GM18868 (cell line): Measurements from ENCODE around the gene GTPBP6.

Source experiments
- ATAC-seq: cut with Tn5 transposase; IDR thresholded peaks from one replicate; pipeline ENCODE4 v1.9.1; 2021; ENCODE audit warnings: mild to moderate bottlenecking, moderate library complexity; ENCODE audit not compliant: unreplicated experiment

GTPBP6 gene

GRCh38 chrX:318739-319578 is at the start of gene GTPBP6:
GTPBP6 (minus strand) TSS chrX:318796; CDS start chrX:318787, 9 bp downstream.
- peak; percentile 77 for ATAC-seq

GRCh38 chrX:367866-368265 is 49.3 kb upstream of the GTPBP6 start:
- no peak for ATAC-seq

GRCh38 chrX:367349-367748 is 48.8 kb upstream of the GTPBP6 start:
- no peak for ATAC-seq

GRCh38 chrX:363621-364375 is 45.2 kb upstream of the GTPBP6 start:
- ATAC-seq, result no peak

GRCh38 chrX:362937-363620 is 44.5 kb upstream of the GTPBP6 start:
- no peak for ATAC-seq

GRCh38 chrX:362351-362750 is 43.8 kb upstream of the GTPBP6 start:
- ATAC-seq, result no peak

GRCh38 chrX:361231-362145 is 42.9 kb upstream of the GTPBP6 start:
- no peak for ATAC-seq

- ATAC-seq, result no peak
Observed at GRCh38 chrX:360496-361150, 42.0 kb upstream of the GTPBP6 start.

GRCh38 chrX:358651-359143 is 40.1 kb upstream of the GTPBP6 start:
- ATAC-seq, result no peak

GRCh38 chrX:357693-358471 is 39.3 kb upstream of the GTPBP6 start:
- no peak for ATAC-seq

- no peak for ATAC-seq
Observed at GRCh38 chrX:357035-357692, 38.6 kb upstream of the GTPBP6 start.

GRCh38 chrX:356385-357034 is 37.9 kb upstream of the GTPBP6 start:
- no peak for ATAC-seq

GRCh38 chrX:355329-356050 is 36.9 kb upstream of the GTPBP6 start:
- no peak for ATAC-seq

GRCh38 chrX:353566-354535 is 35.3 kb upstream of the GTPBP6 start:
- no peak for ATAC-seq

GRCh38 chrX:352582-353314 is 34.2 kb upstream of the GTPBP6 start:
- ATAC-seq, result no peak

GRCh38 chrX:352181-352580 is 33.6 kb upstream of the GTPBP6 start:
- no peak for ATAC-seq
